Stimulated activated naive CD8-positive, alpha-beta T cell treated with anti-CD3 and anti-CD28 coated beads, Interleukin-15, Interleukin-2, amounts not matched to agents 100 ng/mL and 50 ng/mL, for 24 hours (primary cell): Measurements from ENCODE around the gene SRPK2.

Experiments used
- H3K27ac Mint-ChIP-seq: one replicate; pipeline ENCODE4 v1.8.0; 2021; ENCODE audit warnings: mild to moderate bottlenecking, mixed read lengths
- H3K27me3 Mint-ChIP-seq: one replicate; pipeline ENCODE4 v1.8.0; 2021; ENCODE audit warnings: mixed read lengths
- H3K36me3 Mint-ChIP-seq: one replicate; pipeline ENCODE4 v1.8.0; 2021; ENCODE audit warnings: low read depth, mixed read lengths
- H3K4me1 Mint-ChIP-seq: one replicate; pipeline ENCODE4 v1.8.0; 2021; ENCODE audit warnings: low read depth, mixed read lengths
- H3K4me3 Mint-ChIP-seq: one replicate; pipeline ENCODE4 v1.8.0; 2021; ENCODE audit warnings: mild to moderate bottlenecking, mixed read lengths
- H3K9me3 Mint-ChIP-seq: one replicate; pipeline ENCODE4 v1.8.0; 2021; ENCODE audit warnings: mixed read lengths

SRPK2 gene

DNA sequence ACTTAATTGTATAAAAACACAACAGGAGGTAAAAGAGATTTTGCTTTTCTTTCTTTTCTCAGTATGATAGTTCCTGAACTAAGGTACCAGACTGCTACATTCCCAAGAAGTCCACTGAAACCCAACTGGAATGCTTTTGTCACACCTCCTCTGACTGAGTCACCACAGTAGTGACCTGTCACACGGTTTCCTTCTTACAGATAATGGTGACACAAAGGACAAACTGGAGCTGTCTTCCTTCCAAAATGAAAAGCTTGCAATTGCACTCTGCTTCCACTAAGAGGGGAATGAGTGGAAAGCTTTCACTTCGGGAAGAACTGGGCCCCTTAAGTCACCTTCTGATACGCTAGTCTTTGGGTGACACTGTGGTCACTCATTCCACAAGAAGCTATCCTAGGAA, 252.5 kb downstream of the SRPK2 start:
- H3K36me3 Mint-ChIP-seq: peaks cover 39% of the 10 kb centered on the region
- peaks cover 8% of the 10 kb centered on the region for H3K4me1 Mint-ChIP-seq
- H3K27ac Mint-ChIP-seq: no peak overlapping the region
- H3K4me3 Mint-ChIP-seq: no peak overlapping the region
- no peaks in the 10 kb centered on the region for H3K27me3 Mint-ChIP-seq
- H3K9me3 Mint-ChIP-seq: no peaks in the 10 kb centered on the region

DNA sequence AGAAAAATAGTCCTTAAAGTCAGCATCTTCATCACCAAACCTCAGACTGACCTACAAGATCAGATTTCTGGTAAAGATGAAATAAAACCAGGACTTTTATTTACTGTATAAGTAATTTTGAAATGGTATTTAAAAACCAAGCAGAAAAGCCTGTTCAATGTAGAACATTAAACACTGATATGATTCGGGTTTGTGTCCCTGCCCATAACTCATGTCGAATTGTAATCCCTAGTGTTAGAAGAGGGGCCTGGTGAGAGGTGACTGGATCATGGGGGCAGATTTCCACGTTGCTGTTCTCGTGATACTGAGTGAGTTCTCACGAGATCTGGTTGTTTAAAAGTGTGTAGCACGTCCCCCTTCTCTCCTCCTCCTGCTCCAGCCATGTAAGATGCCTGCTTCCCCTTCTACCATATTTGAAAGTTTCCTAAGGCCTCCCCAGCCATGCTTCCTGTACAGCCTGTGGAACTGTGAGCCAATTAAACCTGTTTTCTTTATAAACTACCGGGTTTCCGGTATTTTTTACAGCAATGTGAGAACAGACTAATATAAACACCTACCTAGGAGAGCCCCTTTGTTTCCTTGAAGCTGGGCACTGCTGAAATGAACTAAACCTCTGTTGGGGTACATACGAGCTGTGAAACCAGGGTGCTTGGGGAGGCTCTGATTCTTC, 254.6 kb downstream of the SRPK2 start:
- Mint-ChIP-seq H3K27me3 (no peaks in the 10 kb centered on the region), H3K36me3 (peaks cover 36% of the 10 kb centered on the region), H3K4me3 (no peak overlapping the region), H3K27ac (no peak overlapping the region), H3K4me1 (peaks cover 15% of the 10 kb centered on the region), H3K9me3 (no peaks in the 10 kb centered on the region)

DNA sequence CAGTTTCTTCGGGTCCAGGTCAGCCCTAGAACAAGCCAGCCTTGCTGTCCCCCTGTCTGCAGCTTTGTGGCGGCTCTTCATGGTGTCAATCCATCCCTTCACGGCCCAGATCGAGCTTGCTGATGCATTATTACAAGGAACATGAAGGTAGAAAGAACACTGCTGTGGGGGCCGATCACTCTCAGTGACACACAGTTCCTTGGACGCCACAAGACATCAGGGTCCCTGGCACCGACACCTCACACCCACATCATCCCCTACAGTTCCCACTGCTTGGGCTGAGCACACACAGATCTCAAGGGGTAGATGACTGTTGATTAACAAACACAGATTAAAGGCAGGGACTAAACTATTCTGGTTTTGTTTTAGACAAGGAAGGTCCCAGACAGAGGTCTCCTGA, 255.4 kb downstream of the SRPK2 start:
- peaks cover 15% of the 10 kb centered on the region for H3K4me1 Mint-ChIP-seq
- no peak overlapping the region for H3K4me3 Mint-ChIP-seq
- H3K9me3 Mint-ChIP-seq: no peaks in the 10 kb centered on the region
- peaks cover 32% of the 10 kb centered on the region for H3K36me3 Mint-ChIP-seq
- H3K27ac Mint-ChIP-seq: no peak overlapping the region
- H3K27me3 Mint-ChIP-seq: no peaks in the 10 kb centered on the region

DNA sequence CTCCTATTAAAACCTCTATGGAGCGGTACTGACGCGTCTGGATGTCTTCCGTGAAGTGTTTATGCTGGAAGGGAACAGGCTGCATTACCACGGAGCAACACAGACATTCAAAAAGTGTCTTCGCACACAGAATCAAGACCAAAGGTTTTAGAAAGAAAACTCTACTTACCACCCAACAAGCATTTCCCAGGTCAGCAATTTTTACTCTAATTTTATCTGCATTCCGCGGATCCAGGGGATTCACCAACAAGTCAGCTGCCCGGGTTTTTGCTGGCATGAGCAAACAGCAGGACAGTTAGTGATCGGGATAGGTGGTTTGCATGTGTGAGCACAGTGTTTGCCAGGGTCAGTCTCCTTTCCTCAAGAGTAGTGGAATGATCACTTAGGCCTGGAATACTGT, 255.9 kb downstream of the SRPK2 start:
- H3K36me3 Mint-ChIP-seq: peaks cover 29% of the 10 kb centered on the region
- H3K27ac Mint-ChIP-seq: no peak overlapping the region
- no peaks in the 10 kb centered on the region for H3K27me3 Mint-ChIP-seq
- no peaks in the 10 kb centered on the region for H3K9me3 Mint-ChIP-seq
- H3K4me1 Mint-ChIP-seq: peaks cover 15% of the 10 kb centered on the region
- H3K4me3 Mint-ChIP-seq: no peak overlapping the region

DNA sequence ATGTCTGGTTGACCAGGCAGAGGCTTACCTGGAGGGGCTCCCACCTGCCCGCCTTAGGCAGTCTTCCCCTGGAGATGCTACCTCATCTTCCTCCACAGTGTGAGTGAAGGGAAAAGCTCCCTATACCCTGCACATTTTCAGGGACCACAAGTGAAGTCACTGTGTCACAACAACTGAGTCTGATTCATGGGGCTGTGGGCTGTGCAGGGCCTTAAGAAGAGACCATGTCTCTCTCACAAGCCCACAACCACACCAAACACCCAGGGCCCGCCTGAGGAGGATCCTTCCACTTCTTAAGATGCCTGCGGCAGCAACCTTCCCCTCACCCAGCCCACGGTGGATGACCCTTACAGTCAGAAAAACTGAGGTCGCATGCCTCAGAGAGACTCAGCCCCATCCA, 256.4 kb downstream of the SRPK2 start:
- H3K4me3 Mint-ChIP-seq: no peak overlapping the region
- no peaks in the 10 kb centered on the region for H3K27me3 Mint-ChIP-seq
- H3K27ac Mint-ChIP-seq: no peak overlapping the region
- H3K4me1 Mint-ChIP-seq: peaks cover 16% of the 10 kb centered on the region
- peaks cover 27% of the 10 kb centered on the region for H3K36me3 Mint-ChIP-seq
- H3K9me3 Mint-ChIP-seq: no peaks in the 10 kb centered on the region

DNA sequence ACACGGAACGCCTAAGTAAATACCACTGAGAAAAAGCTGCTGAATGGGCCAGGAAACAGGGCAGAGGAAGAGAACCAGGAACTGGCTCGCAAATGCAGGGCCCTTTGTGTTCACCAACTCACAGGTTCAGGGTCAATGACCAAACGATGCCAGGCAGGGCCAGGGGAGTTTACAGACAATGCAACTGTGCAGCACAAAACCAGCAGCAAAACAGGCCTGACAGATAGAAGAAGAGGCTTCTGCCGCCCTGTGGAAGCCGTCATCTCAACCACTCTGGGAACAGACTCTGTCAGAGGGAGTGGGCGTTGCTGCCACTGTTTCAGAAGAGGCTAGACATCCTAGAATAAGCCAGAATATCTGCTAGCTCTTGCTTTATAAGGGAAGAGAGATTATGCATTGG, 256.8 kb downstream of the SRPK2 start:
- Mint-ChIP-seq H3K4me1 (peaks cover 20% of the 10 kb centered on the region), H3K27me3 (no peaks in the 10 kb centered on the region), H3K4me3 (no peak overlapping the region), H3K36me3 (peaks cover 23% of the 10 kb centered on the region), H3K27ac (peak overlapping the region; percentile 14), H3K9me3 (no peaks in the 10 kb centered on the region)

DNA sequence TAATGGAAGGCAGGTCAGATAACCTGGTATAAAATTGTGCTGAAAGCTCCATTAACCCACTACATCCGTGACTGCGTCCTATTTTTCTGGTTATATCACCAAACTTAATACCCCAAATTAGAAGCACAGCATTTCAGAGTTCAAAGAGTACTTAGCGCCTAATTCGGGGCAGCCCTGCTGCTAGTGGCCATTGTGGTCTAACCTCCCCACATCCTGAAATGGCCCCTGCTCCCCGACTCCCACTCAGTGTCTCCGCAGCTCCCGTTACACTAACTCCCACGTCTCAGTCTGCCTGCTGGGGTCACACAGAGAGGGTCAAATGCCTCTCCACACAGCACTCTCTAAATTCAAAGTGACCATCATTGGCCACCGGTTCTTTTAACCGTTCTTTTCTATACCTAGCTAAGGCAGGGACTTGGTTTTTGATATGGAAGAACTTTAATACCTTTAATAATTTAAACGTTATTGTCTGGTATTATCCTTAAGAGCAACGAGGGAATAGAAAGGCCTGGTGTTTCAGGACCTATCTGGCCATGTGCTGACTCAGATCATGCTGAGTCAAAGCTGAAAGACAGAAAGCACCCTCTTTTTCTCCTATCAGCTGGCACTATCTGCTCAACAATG, 257.6 kb downstream of the SRPK2 start:
- Mint-ChIP-seq H3K27ac (peak overlapping the region; percentile 4), H3K36me3 (peaks cover 22% of the 10 kb centered on the region), H3K27me3 (no peaks in the 10 kb centered on the region), H3K4me1 (peaks cover 25% of the 10 kb centered on the region), H3K4me3 (no peak overlapping the region), H3K9me3 (no peaks in the 10 kb centered on the region)

DNA sequence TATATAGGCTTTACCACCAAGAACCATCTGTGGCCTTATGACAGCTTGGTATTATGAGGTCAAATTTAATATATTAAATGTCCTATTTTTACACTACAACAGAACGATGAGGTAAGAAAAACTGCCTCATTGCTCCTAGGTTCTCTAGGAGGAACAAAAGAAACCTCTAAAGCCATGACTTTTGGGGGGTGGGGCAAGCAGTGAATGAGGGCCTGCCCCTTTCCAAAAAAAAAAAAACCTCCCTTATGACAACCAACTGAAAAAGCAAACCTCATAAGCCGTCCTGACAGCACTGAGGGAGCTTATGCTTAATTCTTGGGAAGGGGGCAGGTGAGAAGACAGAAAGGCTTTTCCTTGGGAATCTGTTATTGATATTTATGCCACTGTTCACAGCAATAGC, 258.1 kb downstream of the SRPK2 start:
- H3K36me3 Mint-ChIP-seq: peaks cover 27% of the 10 kb centered on the region
- H3K9me3 Mint-ChIP-seq: no peaks in the 10 kb centered on the region
- H3K27ac Mint-ChIP-seq: no peak overlapping the region
- no peak overlapping the region for H3K4me3 Mint-ChIP-seq
- no peaks in the 10 kb centered on the region for H3K27me3 Mint-ChIP-seq
- peaks cover 27% of the 10 kb centered on the region for H3K4me1 Mint-ChIP-seq

DNA sequence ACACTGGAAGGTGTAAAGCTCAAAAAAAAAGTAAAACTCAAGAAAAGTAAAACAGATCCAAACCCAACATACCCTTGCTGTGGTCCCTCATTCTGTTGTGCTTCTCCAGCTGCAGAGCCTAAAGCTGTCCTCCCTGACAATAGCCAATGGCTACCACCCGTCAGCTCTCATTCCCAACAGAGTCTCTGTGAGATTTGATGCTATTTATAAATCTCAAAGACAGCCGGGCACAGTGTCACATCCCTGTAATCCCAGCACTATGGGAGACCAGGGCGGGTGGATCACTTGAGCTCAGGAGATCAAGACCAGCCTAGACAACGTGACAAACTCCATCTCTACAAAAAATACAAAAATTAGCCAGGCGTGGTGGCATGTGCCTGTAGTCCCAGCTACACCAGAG, 258.7 kb downstream of the SRPK2 start:
- no peak overlapping the region for H3K4me3 Mint-ChIP-seq
- H3K27ac Mint-ChIP-seq: no peak overlapping the region
- H3K36me3 Mint-ChIP-seq: peaks cover 28% of the 10 kb centered on the region
- peaks cover 27% of the 10 kb centered on the region for H3K4me1 Mint-ChIP-seq
- no peaks in the 10 kb centered on the region for H3K9me3 Mint-ChIP-seq
- H3K27me3 Mint-ChIP-seq: no peaks in the 10 kb centered on the region

DNA sequence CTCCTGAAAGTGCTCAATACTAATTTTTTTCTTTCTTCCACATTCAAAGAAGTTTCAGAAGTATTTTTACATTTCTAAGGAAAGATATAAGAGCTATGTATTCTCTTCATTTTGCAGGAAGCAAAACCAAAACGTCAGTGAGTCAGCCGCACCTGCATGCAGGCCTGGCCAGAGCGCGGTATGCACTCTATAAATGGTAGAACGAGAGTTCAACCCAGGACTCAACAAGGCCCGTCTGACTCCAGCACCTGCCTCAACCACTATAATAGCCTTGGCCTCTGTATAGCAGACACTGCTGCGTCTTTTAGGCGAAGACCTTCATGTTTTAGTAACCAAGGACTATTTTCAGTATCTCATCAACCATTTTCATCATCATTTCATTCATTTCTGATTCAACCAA, 261.5 kb downstream of the SRPK2 start:
- H3K36me3 Mint-ChIP-seq: peaks cover 14% of the 10 kb centered on the region

DNA sequence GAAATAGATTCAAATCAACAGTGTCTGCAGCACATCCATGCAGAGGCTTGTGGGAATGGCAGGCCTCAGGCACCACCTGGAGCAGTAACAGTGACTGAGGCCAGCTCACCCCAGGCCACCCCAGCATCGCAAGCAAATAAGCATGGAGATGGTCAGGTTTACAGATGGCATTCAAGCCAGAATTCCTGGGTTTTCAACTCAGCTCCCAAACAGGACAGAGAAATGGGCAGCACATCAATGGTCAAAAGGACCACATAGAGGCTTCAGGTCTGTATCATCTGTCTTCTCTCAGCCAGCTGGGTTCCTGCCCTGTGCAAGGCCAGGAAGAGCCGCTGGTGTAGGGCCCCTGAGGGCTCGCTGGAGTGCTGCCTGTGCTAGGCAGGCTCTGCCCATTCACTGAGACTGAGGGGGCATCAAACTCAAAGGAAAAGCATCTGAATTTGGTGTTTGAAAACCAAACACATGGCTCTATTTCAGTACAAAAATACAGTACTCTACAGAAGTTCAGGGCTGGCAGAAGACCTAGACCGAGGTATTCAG, 262.2 kb downstream of the SRPK2 start:
- Mint-ChIP-seq H3K27me3 (no peaks in the 10 kb centered on the region), H3K36me3 (peaks cover 18% of the 10 kb centered on the region), H3K9me3 (no peaks in the 10 kb centered on the region), H3K27ac (no peak overlapping the region), H3K4me1 (peaks cover 20% of the 10 kb centered on the region), H3K4me3 (no peak overlapping the region)

More for the DNA sequence above, 261.5 kb downstream of the SRPK2 start:
- H3K27ac Mint-ChIP-seq: no peak overlapping the region
- H3K9me3 Mint-ChIP-seq: no peaks in the 10 kb centered on the region
- no peak overlapping the region for H3K4me3 Mint-ChIP-seq
- no peaks in the 10 kb centered on the region for H3K27me3 Mint-ChIP-seq
- H3K4me1 Mint-ChIP-seq: peaks cover 26% of the 10 kb centered on the region

DNA sequence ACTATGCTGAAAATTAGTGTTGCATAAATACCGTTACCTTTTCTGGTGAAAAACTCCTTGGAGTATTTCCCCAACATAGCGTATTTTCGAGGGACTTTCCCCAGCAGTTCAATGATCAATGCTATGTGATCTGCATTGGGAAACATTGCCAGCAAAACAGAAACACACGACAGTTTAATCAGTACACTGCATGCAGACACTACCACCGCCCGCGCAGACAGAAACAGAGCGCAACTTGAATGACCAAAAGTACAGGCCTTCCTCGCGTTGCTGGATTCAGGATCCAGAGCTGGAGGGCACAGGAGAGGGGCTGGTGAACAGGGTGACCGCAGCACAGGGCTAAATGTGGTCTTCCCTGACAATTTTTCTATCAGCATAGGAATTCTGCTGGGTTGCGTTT, 263.0 kb downstream of the SRPK2 start:
- H3K9me3 Mint-ChIP-seq: no peaks in the 10 kb centered on the region
- peaks cover 14% of the 10 kb centered on the region for H3K36me3 Mint-ChIP-seq
- no peaks in the 10 kb centered on the region for H3K27me3 Mint-ChIP-seq
- H3K4me3 Mint-ChIP-seq: no peak overlapping the region
- no peak overlapping the region for H3K27ac Mint-ChIP-seq
- peaks cover 13% of the 10 kb centered on the region for H3K4me1 Mint-ChIP-seq

DNA sequence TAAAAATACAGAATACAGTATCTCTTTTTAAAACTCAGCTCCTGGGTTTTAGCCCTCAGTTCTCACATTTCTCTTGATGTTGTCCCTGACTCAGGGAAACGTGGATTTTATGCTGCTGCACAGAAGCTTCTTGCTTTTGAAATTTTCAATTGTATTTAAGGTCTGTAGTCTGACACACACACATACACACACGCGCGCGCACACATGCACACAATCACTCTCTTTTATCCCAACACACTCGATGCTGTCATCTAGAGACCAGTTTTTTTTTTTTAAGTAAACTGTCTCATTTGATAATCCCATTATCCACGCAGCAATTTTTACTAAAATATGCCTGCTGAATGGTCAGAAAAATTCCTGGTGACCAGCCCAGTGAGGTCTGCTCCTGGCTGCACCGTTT, 266.1 kb downstream of the SRPK2 start:
- Mint-ChIP-seq H3K4me1 (peaks cover 26% of the 10 kb centered on the region), H3K9me3 (no peaks in the 10 kb centered on the region), H3K27me3 (no peaks in the 10 kb centered on the region), H3K36me3 (peaks cover 14% of the 10 kb centered on the region), H3K4me3 (no peak overlapping the region), H3K27ac (no peak overlapping the region)

DNA sequence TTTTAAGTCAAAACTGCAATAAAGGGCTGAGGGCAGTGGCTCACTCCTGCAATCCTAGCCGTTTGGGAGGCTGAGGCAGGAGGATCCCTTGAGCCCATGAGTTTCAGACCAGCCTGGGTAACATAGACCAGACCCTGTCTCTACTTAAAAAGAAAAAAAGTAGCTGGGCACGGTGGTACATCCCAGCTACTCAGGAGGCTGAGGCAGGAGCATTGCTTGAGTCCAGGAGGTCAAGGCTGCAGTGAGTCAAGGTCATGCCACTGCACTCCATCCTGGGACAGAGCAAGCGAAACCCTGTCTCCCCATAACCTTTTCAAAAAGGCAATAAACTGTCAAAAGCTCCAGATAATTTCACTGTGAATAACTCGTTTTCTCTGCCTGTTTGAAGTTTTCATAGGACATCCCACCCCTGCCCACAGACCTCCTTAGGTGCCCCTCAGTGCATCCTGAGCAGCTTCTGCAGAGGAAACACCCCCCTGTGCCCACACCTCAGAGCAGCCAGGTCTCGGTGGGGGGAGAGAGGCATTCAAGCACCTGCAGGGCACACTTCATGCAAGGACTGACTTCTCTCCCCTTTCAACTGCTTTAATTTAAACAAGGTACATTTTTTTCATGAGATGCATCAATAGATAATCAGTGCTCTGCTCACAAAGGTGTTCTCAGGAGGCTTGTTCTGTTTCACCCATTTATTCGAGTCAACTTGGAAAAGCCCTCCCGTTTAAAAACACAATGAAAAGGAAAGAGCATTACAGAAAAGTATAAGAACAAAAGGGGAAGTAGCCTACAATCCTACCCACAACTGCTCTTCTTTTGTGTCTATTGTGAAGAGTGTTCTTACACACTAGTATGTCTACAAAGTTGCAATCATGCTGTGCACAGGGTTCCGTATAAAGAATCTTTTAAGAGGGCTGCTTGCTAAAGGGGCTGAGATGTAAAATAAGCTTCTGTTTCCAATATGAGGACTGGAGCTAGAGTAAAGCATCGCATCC, 269.8 kb downstream of the SRPK2 start:
- Mint-ChIP-seq H3K36me3 (peaks cover 30% of the 10 kb centered on the region), H3K27ac (peak overlapping the region; percentile 13), H3K4me3 (no peak overlapping the region), H3K9me3 (no peaks in the 10 kb centered on the region), H3K27me3 (no peaks in the 10 kb centered on the region), H3K4me1 (peaks cover 16% of the 10 kb centered on the region)
